ENCODE measurements around the gene ABCA12.
A peak's percentile ranks its signal among the peaks of the same experiment; 100 is the strongest.

The ABCA12 gene

GRCh38 chr2:215136669-215137328, 1.6 kb downstream of the ABCA12 start:
- DNase-seq = no peak

- DNase-seq = no peak
Measured at GRCh38 chr2:215120401-215120800, 18.0 kb downstream of the ABCA12 start.

- no peak for DNase-seq
Measured at GRCh38 chr2:215119847-215120246, 18.6 kb downstream of the ABCA12 start.

- no peak for DNase-seq
Measured at GRCh38 chr2:215110918-215111317, 27.5 kb downstream of the ABCA12 start.

GRCh38 chr2:215107216-215108056, 31.0 kb downstream of the ABCA12 start:
- no peak for DNase-seq

GRCh38 chr2:215105607-215106354, 32.6 kb downstream of the ABCA12 start:
- no peak for DNase-seq

- DNase-seq = no peak
Measured at GRCh38 chr2:215104226-215104625, 34.2 kb downstream of the ABCA12 start.

- no peak for DNase-seq
Measured at GRCh38 chr2:215098875-215099274, 39.6 kb downstream of the ABCA12 start.

GRCh38 chr2:215084080-215084479, 54.3 kb downstream of the ABCA12 start:
- DNase-seq = no peak

GRCh38 chr2:215083146-215083545, 55.3 kb downstream of the ABCA12 start:
- DNase-seq = no peak

GRCh38 chr2:215082446-215082845, 56.0 kb downstream of the ABCA12 start:
- DNase-seq = no peak

GRCh38 chr2:215080545-215080944, 57.9 kb downstream of the ABCA12 start:
- no peak for DNase-seq

GRCh38 chr2:215071676-215072075, 66.8 kb downstream of the ABCA12 start:
- no peak for DNase-seq

- no peak for DNase-seq
Measured at GRCh38 chr2:215068399-215068798, 70.0 kb downstream of the ABCA12 start.

GRCh38 chr2:215066124-215066523, 72.3 kb downstream of the ABCA12 start:
- DNase-seq = no peak

GRCh38 chr2:215063526-215063925, 74.9 kb downstream of the ABCA12 start:
- no peak for DNase-seq

- DNase-seq = peak; percentile 92
Measured at GRCh38 chr2:215060861-215061536, 77.4 kb downstream of the ABCA12 start.

GRCh38 chr2:215059724-215060123, 78.7 kb downstream of the ABCA12 start:
- peak; percentile 62 for DNase-seq

- DNase-seq = no peak
Measured at GRCh38 chr2:215055891-215056290, 82.5 kb downstream of the ABCA12 start.

- no peak for DNase-seq
Measured at GRCh38 chr2:215052810-215053209, 85.6 kb downstream of the ABCA12 start.

GRCh38 chr2:215052404-215052803, 86.0 kb downstream of the ABCA12 start:
- DNase-seq = no peak

GRCh38 chr2:215049341-215049740, 89.1 kb downstream of the ABCA12 start:
- no peak for DNase-seq

GRCh38 chr2:215038421-215038820, 100.0 kb downstream of the ABCA12 start:
- no peak for DNase-seq
